HG02678 (cell line): ENCODE data around the gene TMCC2.
"Not testable (repeated sequence)": the region's sequence is repeated elsewhere in the genome, so short reads cannot be mapped to it uniquely, and the experiment has no call there.

ENCODE experiments used
- ATAC-seq: cut with Tn5 transposase; IDR thresholded peaks from one replicate; pipeline ENCODE4 v1.9.1; 2021; ENCODE audit warnings: mild to moderate bottlenecking, moderate library complexity; ENCODE audit not compliant: unreplicated experiment

TMCC2 gene, protein sequence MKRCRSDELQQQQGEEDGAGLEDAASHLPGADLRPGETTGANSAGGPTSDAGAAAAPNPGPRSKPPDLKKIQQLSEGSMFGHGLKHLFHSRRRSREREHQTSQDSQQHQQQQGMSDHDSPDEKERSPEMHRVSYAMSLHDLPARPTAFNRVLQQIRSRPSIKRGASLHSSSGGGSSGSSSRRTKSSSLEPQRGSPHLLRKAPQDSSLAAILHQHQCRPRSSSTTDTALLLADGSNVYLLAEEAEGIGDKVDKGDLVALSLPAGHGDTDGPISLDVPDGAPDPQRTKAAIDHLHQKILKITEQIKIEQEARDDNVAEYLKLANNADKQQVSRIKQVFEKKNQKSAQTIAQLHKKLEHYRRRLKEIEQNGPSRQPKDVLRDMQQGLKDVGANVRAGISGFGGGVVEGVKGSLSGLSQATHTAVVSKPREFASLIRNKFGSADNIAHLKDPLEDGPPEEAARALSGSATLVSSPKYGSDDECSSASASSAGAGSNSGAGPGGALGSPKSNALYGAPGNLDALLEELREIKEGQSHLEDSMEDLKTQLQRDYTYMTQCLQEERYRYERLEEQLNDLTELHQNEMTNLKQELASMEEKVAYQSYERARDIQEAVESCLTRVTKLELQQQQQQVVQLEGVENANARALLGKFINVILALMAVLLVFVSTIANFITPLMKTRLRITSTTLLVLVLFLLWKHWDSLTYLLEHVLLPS

DNA sequence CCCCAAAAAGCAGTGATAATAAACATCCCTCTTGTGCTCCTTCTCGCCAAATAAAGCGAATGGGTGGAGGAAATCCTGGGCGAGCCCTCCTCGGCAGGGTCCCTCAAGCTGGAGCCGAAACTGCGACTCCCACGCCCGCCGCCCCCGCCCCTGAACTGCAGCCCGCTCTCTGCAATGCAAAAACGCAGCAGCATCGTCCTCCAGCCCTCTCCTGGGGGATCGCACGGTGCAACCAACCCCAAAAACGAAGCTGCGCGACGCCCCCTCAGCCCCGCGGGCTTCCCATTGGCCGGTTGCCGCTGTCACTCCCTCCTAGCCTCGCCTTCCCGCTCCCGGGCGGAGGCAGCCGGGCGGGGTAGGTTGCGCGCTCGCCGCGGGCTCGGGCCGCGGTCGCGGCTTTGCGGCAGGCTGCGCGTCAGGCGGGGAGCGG is at the start of gene TMCC2:
Gene TMCC2, plus strand, starts transcription at position 363 of the 430 bp plus-strand sequence. CDS start 619 bp downstream, outside the sequence.
- ATAC-seq, result no peak

GRCh38 chr1:205179842-205180241 is 47.9 kb upstream of the TMCC2 start:
- no peak for ATAC-seq

DNA sequence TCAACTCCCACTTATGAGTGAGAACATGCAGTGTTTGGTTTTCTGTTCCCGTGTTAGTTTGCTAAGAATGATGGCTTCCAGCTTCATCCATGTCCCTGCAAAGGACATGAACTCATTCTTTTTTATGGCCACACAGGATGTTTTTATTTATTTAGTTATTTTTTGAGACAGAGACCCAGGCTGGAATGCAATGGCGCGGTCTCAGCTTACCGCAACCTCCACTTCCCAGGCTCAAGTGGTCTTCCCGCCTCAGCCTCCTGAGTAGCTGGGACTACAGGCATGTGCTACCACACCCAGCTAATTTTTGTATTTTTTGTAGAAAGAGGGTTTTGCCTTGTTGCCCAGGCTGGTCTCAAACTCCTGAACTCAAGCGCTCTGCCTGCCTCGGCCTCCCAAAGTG is 47.4 kb upstream of the TMCC2 start:
- not testable (repeated sequence) for ATAC-seq

GRCh38 chr1:205182930-205183329 is 44.8 kb upstream of the TMCC2 start:
- ATAC-seq, result no peak

- no peak for ATAC-seq
Observed at GRCh38 chr1:205183676-205184335, 43.9 kb upstream of the TMCC2 start.

GRCh38 chr1:205186191-205186590 is 41.6 kb upstream of the TMCC2 start:
- no peak for ATAC-seq

DNA sequence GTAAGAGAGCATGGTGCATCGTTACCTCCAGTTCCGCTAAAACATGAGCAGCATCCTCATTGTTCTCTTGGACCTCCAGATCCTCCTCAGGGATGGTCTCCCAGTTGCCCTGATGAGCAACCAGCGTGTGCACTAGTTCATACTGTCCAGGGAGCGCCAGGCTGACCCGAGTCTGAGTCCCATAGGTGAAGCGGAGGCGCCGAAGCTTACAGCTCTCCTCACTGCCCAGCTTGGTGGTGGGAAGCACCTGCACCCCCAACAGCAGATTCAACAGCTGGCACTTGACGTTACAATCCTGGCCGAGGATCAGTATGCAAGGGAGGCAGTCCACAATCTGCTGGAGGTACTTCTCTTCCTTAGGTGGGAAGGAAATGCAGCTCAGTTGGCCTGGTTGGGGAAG is 40.3 kb upstream of the TMCC2 start:
- no peak for ATAC-seq

DNA sequence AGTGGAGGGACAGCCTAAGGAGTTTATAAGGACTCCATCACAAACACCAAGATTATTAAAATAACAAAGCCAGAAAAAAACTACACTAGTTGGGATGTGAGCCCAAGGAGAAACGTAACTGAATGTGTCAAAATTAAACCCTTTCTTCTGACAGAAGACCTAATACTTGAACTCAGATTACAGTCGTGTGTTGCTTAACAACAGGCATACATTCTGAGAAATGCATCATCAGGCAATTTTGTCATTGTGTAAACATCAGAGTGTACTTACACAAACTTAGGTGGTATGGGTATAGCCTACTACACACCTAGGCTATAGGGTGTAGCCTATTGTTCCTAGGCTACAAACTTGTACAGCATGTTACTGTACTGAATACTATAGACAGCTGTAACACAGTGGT is 39.6 kb upstream of the TMCC2 start:
- ATAC-seq, result no peak

DNA sequence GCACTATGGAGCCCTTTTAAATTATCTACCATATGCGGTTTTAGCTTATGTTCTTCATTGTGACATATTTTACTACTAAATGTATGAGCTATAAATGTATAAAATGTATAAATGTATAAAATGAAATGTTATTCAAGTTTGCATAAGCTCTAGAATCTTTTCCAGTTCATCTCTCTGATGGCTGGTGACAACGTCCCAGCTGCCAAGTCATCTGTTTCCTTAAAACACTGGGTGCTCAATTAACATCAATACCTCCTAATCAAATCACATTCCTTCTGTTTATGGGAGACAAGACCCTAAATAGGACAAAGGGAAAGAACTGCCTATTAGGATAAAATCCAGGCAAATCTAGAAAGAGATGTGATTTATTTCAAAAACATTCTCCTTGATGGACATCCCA is 39.1 kb upstream of the TMCC2 start:
- no peak for ATAC-seq

GRCh38 chr1:205189131-205189530 is 38.6 kb upstream of the TMCC2 start:
- ATAC-seq, result no peak

GRCh38 chr1:205190845-205191577 is 36.7 kb upstream of the TMCC2 start:
- ATAC-seq, result no peak

GRCh38 chr1:205191622-205192021 is 36.1 kb upstream of the TMCC2 start:
- ATAC-seq, result no peak

DNA sequence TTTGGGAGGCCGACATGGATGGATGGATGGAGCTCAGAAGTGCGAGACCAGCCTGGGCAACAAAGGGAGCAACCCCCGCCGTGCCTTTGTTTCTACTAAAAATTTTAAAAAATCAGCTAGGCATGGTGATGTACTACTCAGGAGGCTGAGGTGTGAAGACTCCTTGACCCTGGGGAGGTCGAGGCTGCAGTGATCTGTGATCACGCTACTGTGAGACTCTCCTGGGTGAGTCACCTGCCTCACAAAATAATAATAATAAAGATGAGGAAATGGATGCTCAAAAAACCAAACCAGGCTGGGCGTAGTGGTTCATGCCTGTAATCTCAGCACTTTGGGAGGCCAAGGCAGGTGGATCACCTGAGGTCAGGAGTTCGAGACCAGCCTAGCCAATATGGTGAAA is 35.5 kb upstream of the TMCC2 start:
- no peak for ATAC-seq

DNA sequence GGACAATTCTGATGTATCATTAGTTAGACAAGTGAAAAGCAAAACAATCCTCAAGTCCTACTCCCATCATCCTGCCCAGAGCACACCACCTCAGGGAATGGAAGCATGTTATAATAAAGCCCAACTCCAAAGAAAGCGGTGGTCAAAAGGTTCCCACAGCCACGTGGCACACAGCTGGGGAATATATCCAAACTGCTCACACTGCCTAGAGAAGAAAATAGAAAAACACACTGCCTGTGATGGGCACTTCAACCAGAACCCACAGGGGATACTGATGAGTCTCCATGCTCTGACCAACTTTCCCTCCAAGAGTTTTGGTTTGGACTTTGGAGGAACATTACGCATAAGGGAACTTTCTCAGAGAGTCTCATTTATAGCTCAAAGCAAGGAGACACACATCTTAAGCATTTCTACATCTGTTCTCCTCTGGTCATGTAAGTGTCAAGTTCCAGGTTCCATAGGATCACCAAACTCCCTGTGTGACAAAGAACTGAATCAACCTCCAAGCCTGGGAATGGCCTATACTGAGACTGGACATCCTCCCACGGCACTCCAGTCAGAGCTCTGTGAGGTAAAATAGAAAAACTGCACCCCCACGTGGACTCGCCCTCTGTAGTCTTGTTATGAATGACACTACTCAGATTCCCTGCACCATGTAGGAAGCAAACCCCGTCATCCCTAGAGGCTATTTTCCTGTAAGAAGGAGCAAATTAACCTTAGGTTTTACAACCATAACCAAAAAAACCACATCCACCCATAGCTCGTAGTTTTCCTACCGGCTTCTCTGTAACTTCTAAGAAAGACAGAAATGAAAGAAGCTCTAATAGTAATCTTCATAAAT is 28.4 kb upstream of the TMCC2 start:
- ATAC-seq, result no peak

- ATAC-seq, result no peak
Observed at GRCh38 chr1:205199931-205200299, 27.8 kb upstream of the TMCC2 start.

DNA sequence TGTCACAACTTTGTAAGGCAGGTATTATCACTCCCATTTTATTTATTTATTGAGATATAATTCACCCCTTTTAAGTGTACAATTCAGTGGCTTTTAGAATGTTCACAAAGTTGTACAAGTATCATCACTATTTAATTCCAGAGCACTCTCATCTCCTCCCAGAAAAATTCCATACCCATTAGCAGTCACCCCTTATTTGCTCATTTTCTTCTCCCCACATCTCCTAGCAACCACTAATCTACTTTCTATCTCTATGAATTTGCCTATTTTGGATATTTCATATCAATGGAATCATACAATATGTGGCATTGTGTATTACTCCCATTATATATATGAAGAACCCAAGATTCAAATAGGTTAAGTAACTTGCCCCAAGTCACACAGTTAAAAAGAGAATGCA is 23.2 kb upstream of the TMCC2 start:
- no peak for ATAC-seq

DNA sequence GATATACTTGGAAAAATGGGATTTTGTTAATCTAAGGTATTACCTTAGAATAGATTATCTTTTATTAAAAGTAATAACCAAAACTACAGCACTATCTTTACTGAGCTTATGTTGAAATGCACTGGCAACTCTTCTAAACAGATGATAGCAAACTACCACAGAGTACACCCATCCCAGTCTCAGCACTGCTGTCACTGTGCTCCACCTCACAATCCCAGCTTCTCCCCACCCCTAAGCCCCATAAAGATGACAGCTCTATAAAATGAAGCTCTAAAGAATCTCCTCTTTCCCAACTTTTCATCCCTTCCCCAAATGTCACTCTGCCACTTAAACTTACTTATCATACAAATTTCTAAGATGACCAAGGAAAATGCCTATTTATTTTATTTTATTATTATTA is 22.7 kb upstream of the TMCC2 start:
- ATAC-seq, result no peak

GRCh38 chr1:205208811-205209210 is 18.9 kb upstream of the TMCC2 start:
- no peak for ATAC-seq

GRCh38 chr1:205210756-205211168 is 17.0 kb upstream of the TMCC2 start:
- no peak for ATAC-seq

DNA sequence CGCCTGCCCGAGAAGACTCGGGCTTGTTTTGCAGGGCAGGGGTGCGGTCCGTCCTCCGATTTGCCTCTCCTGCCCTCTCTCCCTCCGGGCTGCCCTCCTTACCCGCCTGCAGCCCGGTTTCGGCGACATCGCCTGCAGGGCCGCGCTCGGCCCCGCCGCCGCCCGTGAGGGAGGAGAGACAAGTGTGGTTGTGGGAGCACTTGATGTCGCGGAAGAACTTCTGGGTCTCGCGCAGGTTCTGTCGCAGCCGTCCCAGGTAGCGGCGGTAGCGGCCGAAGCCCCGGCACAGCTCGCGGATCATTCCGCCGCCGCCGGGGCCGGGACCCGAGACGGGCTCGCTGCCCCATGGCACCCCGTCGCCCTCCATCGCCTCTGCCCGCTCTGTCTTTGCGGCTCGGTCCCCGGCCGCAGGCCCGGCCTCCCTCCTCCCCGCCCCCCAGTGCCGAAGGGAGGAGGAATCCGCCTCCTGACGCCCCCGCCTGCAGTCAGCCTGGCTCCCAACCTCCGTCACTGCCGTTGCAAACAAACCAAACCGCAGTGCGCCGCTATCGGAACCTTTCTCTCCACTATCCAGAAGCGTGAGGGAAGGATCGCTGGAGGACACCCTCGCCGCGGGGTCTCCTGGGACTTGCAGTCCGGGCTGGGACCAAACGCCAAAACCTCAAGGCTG is 16.4 kb upstream of the TMCC2 start, which contains the start of gene DSTYK:
Gene DSTYK, minus strand, starts transcription at position 534 of the 670 bp plus-strand sequence. Its CDS starts 167 bp downstream, at position 367.
- ATAC-seq, result peak; percentile 82
